ENCODE measurements around the gene PITPNM1.
A peak's percentile ranks its signal among the peaks of the same experiment; 100 is the strongest.
"Not testable (repeated sequence)": the region's sequence is repeated elsewhere in the genome, so short reads cannot be mapped to it uniquely, and the experiment has no call there.

PITPNM1 gene

GRCh38 chr11:67504950-67505581 lies at the start of gene PITPNM1:
TSS of gene PITPNM1 (minus strand) at chr11:67505363. CDS start at chr11:67504180, 1,183 bp downstream.
- peak; percentile 83 for DNase-seq

GRCh38 chr11:67551697-67552096 lies 46.5 kb upstream of the PITPNM1 start:
- not testable (repeated sequence) for DNase-seq

- DNase-seq, result no peak
Measured at GRCh38 chr11:67551127-67551526, 46.0 kb upstream of the PITPNM1 start.

GRCh38 chr11:67548555-67549110 lies 43.5 kb upstream of the PITPNM1 start:
- peak; percentile 98 for DNase-seq

GRCh38 chr11:67548112-67548511 lies 42.9 kb upstream of the PITPNM1 start:
- not testable (repeated sequence) for DNase-seq

GRCh38 chr11:67545280-67545679 lies 40.1 kb upstream of the PITPNM1 start:
- peak; percentile 70 for DNase-seq

- DNase-seq, result no peak
Measured at GRCh38 chr11:67544616-67545242, 39.6 kb upstream of the PITPNM1 start.

- no peak for DNase-seq
Measured at GRCh38 chr11:67543585-67543984, 38.4 kb upstream of the PITPNM1 start.

GRCh38 chr11:67542971-67543370 lies 37.8 kb upstream of the PITPNM1 start:
- DNase-seq, result no peak

GRCh38 chr11:67542169-67542568 lies 37.0 kb upstream of the PITPNM1 start:
- DNase-seq, result no peak

GRCh38 chr11:67541198-67541597 lies 36.0 kb upstream of the PITPNM1 start:
- no peak for DNase-seq

GRCh38 chr11:67539550-67539949 lies 34.4 kb upstream of the PITPNM1 start:
- DNase-seq, result no peak

- no peak for DNase-seq
Measured at GRCh38 chr11:67538823-67539505, 33.8 kb upstream of the PITPNM1 start.

GRCh38 chr11:67538306-67538705 lies 33.1 kb upstream of the PITPNM1 start:
- DNase-seq, result no peak

- DNase-seq, result no peak
Measured at GRCh38 chr11:67535561-67535960, 30.4 kb upstream of the PITPNM1 start.

- DNase-seq, result peak; percentile 48
Measured at GRCh38 chr11:67534070-67534679, 29.0 kb upstream of the PITPNM1 start.

GRCh38 chr11:67532889-67533288 lies 27.7 kb upstream of the PITPNM1 start:
- DNase-seq, result no peak

GRCh38 chr11:67530282-67530592 lies 25.1 kb upstream of the PITPNM1 start:
- no peak for DNase-seq

- no peak for DNase-seq
Measured at GRCh38 chr11:67528376-67528775, 23.2 kb upstream of the PITPNM1 start.

GRCh38 chr11:67525275-67525976 lies 20.3 kb upstream of the PITPNM1 start:
- DNase-seq, result no peak

GRCh38 chr11:67524480-67524808 lies 19.3 kb upstream of the PITPNM1 start:
- DNase-seq, result no peak

- no peak for DNase-seq
Measured at GRCh38 chr11:67523556-67524479, 18.7 kb upstream of the PITPNM1 start.

Measured in DMS53 (cell line).